NCI-H1694 (cell line): ENCODE results near the gene PMEL.
"Not testable (repeated sequence)": the region's sequence is repeated elsewhere in the genome, so short reads cannot be mapped to it uniquely, and the experiment has no call there.

Experiments
- DNase-seq: peaks from one replicate; lab custom pipeline; 2025; lab: John Stamatoyannopoulos, UW

Gene PMEL

DNA sequence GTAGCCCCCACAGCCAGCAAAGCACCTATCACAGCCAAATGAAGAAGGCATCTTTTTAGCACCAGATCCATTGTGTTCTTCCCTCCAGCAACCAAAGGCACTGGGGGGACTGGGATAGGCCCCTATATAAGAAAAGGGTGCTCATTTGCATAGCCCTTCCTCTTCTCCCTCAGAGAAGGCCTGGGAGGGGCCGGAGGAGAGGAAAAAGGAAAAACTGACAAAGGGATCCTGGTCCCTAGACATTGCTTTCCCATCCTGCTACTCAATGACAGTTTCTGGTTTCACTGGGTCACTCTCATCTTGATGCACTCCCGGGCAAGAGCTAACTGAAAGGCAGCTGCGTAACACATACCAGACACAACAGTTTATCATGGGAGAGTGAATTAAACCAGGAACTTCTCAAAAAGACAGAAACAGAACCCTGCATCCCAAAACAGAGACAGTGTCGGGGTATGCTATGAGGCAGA lies at the start of gene PMEL:
Gene PMEL, minus strand, starts transcription at position 102 of the 467 bp plus-strand sequence. Its CDS starts 31 bp downstream, at position 71.
- DNase-seq: no peak

DNA sequence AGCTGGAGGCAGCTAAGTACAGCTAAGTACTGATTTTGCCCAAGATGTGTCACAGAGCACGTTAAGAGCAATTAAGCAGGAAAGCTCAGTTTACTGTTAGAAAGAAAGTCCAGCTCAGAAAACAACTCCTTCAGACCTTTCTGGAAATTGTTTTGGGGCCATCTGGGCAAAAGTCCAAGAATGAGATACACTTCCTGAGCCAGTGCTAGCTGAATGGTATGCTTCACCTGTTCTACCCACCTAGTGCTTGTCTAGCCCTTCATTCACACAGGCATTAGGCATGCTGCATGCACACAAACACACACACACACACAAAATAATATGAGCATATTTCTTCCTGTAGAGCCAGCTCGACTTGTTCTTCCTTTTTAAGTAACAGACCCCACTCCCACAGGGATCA lies 48.4 kb upstream of the PMEL start:
- no peak for DNase-seq

DNA sequence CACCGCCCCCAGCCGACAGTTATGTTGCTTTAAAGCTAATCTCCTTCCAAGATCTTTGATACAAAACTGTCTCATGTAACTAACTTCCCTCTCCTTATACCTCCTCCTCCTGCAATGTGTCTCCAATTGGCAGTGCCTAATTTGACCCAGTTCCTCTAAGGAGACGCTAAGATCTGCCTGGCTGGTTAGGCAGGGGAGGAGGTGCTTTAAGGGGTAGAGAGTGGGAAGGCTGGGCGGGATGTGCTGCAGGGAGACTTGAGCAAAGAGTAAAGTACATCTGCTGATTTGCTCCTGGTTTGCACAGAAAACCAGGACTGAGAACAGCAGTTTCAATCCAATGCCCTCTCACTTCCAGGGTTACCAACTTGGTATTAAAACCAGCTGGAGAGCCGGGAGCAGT lies 47.6 kb upstream of the PMEL start:
- DNase-seq: no peak

DNA sequence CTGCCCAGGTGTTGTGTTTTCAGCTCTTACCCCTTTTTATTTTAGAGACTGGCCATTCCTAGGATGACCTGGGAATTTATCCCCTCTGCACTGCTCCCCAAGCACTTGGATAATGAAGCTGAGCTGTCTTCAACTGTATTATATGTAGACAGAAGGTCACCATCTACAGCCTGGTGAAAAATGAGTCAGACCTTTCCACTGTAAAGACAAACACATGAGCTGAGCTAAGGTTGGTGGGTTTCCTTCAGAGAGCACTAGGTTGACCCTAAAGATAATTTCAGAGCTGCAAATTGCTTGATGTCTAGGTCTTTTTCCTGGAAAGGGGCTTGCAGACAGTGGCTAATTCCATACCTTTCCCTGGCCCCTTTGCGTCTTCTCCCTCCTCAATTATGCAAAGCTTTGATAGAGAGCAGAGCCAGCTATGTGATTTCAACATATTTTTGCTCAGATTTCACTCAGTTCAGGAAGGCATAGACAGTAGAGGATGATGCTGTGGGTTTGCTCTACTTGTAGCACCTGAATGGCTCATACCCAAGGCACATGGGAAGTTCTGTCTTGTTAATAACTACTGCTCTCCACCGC lies 45.8 kb upstream of the PMEL start:
- DNase-seq: no peak

DNA sequence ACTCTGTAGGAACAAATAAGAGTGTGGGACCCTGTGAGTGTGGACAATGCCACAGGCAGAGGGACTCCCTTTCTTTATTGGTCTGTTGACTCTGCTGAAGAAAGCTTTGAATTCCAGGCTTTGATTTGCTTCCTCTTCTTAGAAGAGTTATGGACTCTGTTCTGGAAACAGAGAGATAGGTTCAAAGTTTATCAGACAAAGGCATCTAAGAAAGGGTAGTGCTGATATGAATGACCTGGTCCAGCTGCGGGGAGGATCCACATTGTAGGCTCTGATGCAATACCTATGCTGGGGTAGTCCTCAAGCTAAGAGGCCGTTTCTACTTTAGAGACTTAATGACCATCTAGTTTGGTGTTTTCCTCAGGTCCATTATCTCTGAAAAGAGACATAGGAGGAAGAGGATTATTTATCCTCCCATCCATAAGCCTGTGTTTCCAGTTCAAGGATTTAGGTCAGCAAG lies 44.3 kb upstream of the PMEL start:
- DNase-seq: no peak

DNA sequence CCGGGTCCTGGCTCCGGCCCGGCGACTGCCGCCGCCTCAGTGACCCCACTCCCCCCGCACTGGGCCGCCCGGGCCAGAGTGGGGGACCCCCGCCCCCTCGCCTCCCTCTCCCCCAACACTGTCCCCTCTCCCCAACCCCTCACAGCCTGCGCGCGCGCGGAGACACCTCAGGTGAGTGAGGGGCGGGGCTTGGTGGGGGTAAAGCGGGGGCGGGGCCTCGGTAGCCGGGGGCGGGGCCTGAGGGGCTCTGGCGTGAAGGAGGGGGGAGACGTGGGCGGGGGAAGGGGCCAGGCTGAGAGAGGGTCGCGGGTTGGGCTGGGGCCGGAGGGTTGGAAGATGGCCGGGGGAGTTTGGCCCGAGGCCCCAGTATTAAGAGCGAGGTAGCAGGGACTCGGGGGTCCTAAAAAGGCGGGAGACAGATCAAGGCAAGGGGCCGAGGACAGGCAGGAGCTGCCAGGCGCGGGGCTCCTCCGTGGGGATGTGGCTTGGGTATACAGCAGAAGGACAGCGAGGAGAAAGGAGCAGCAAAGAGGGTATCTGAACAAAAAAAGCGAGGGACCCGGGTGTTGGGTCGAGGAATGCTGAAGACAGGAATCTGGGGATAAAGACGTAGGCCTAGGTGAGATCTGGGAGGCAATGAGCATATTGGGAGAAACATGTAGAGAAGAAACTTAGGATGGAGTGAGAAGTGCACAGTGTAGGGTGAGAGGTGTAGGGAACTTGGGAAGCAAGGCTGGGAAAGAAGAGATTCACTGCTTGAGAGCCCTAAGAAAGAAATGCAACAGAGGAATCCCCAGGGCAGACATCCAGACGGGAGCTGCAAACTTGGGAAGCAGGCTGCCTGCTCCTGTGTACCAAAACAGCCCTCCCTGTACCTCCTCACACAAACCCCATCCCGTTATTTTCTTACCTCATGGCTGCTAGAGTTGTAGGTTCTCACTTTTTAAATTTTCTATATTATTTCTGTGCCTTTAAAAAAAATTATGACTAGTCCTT lies 42.0 kb upstream of the PMEL start:
- DNase-seq: no peak

DNA sequence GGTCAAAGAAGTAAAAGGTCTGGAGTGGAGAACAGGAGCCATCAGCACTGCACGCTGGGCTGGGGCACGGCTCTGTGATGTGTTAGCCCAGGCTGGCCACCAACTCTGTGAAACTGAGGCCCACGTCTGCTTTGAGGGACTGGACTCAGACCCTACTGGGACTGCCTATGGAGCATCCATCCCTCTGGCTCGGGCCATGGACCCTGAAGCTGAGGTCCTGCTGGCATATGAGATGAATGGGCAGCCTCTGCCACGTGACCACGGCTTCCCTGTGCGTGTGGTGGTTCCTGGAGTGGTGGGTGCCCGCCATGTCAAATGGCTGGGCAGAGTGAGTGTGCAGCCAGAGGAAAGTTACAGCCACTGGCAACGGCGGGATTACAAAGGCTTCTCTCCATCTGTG lies 38.4 kb upstream of the PMEL start:
- DNase-seq: no peak

DNA sequence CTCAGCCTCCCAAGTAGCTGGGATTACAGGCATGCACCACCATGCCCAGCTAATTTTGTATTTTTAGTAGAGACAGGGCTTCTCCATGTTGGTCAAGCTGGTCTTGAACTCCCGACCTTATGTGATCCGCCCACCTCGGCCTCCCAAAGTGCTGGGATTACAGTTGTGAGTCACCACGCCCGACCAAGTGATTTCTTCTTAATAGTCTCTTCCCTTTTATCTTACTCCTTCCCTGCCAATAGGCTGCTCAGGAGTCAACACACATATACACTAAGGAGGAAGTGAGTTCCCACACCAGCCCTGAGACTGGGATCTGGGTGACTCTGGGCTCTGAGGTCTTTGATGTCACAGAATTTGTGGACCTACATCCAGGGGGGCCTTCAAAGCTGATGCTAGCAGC lies 37.5 kb upstream of the PMEL start:
- not testable (repeated sequence) for DNase-seq

DNA sequence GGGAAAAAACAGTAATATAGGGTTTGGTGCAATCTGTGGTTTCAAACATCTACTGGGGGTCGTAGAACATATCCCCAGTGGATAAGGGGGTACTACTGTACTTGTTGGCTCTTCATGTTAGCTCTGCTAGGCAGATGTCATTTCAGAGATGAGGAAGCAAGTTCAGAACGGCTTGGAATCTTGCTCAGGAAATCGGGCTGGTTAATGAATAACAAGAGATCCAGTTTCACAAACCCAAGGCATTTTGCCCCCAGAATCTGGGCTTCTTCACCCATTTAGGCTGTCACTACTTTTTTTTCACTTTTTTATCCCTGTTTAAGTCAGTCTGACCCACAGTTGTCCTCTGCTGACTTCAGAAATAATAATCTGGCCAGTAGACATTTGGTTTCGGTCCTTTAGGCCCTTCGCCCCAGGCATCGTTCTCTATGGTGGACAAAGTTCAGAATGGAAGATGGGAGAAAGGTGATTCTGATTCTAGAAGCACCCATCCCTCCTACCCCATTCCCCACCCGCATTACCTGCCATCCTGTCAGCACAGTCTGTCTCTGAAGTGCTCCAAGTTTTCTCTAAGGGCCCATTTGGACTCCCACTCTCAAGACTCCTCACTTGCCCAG lies 35.8 kb upstream of the PMEL start:
- DNase-seq: no peak

DNA sequence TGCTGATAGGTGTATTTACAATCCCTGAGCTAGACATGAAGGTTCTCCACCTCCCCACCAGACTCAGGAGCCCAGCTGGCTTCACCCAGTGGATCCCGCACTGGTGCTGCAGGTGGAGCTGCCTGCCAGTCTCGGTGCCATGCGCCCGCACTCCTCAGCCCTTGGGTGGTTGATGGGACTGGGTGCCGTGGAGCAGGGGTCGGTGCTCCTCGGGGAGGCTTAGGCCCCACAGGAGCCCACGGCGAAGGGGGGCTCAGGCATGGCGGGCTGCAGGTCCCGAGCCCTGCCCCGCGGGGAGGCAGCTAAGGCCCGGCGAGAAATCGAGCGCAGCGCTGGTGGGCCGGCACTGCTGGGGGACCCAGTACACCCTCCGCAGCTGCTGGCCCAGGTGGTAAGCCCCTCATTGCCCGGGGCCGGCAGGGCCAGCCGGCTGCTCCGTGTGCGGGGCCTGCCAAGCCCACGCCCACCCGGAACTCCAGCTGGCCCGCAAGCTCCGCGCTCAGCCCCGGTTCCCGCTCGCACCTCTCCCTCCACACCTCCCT lies 34.2 kb upstream of the PMEL start:
- DNase-seq: not testable (repeated sequence)

DNA sequence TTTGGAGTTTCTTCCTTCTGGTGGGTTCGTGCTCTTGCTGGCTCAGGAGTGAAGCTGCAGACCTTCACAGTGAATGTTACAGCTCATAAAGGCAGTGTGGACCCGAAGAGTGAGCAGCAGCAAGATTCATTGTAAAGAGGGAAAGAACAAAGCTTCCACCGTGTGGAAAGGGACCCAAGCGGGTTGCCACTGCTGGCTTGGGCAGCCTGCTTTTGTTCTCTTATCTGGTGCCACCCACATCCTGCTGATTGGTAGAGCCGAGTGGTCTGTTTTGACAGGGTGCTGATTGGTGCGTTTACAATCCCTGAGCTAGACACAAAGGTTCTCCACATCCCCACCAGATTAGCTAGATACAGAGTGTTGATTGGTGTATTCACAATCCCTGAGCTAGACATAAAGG lies 33.7 kb upstream of the PMEL start:
- DNase-seq: not testable (repeated sequence)

DNA sequence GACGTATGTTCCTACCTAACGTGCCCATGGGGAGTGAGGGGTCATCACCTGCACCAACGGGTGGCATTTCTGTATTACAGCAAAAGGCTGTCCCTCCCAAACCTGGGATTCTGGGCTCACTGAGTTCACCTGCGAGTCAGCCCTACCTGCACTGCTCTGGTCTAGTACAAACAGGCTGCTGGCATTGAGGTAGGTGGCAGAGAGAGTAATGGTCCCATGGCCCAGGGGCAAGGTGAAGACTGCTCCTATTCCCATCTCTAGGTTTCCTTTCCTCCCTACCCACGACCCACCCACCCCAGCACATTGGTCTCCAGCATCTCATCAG lies 31.7 kb upstream of the PMEL start:
- DNase-seq: no peak

DNA sequence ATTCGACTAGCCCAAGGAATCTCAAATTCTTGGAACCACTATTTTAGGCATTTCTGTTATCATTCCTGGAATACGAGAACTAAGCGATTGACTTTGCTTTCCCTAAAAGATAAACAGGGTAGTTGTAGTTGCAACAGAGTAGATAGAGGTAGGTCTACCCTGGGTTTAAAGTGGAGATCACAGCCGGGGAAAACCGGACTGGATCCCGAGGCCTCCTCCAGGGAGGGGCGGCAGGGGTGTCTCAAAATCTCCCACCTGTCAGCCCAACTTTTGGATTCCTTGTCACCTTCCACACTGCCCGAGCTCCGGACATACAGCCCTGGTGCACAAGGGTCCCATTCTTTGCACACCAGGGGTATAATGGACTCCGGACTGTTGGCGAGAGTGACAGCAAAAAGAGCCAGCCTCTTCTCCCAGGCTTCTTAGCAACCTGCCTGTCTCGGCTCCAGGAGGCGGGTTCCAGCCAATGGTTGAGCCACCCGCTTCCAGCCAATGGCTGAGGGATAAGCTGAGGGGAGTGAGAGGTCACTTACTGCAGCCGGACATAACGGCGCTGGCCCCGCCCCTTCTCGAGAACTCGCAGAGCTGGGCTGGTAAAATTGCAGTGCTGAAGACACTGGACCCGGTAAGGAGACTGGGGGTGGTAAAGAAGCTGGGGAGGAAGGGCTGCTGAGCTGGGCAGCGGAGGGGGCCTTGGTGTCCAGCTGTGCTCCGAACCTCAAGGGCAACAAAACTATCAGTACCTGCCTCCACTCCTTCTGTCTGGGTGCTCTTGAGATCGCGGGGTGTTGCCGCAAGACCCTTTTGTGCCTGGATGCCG lies 31.1 kb upstream of the PMEL start, which contains the start of gene SUOX:
Gene SUOX, plus strand, starts transcription at position 562 of the 820 bp plus-strand sequence. CDS start 4,946 bp downstream, outside the sequence.
- DNase-seq: peak; percentile 42

DNA sequence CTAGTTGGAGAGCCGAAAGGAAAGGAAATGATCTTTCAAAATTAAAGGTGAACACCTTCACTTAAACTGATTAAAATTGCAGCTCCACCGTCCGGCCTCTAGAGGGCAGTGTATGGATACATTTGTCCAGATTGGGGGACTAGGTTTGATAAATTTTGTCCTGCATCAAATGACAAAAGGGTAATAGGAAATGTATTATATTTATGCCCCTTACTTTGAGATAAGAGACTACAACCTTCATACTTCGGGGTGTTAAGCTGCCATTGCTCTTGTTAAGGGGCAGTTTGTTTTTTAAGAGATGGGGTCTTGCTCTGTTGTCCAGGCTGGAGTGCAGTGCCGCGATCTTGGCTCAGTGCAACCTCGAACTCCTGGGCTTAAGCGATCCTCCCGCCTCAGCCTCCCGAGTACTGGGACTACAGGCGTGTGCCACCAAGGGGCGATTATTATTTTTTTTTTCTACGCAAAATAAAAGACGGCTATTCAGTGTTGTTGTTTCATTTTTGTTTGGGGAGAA lies 30.4 kb upstream of the PMEL start:
- peak; percentile 53 for DNase-seq

DNA sequence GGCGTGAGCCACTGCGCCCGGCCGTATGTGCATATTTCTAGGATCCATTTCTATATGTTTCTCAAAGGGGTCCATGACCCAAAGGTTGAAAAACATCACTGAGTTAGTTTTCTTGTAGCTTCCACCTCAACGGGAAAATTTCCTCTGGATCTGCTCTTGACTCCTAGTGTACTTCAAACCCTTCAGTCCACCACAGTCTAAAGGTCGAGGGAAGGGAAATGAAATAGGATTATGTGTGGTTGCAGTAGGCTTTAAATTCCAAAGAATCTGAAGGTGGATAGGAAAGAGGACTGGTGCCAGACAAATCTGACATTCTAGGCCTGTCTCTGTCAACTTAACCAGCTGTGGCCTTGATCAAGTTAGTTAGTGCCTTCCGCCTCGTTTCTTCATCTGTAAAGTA lies 29.5 kb upstream of the PMEL start:
- no peak for DNase-seq

DNA sequence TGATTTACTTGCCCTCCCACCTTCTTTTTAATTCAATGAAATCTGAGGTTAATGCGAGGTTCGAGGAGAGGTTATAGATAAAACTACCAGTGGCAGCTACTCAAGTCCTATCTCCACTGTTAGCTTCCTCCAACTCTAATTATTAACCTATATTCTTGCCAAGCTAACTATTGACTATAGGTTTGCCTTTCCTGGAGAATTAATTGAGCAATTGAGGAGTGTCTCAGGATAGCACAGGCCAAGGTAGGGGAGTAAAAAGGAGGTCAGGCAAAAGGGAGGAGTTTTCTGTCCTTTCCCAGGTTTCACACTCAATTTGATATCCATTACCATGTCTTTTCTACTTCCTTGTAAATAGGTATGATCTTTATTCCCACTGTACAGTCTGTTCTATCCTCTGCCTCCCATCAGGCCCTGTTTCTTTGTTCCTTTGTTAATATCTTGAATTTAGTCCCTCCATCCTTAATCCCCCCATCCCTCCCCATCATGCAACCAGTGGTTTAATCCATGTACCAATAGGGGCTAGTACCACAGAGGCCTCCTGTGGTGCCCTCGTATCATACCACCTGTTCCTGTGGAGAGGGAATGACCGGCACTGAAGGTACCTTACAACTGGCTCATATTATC lies 27.5 kb upstream of the PMEL start:
- DNase-seq: no peak

DNA sequence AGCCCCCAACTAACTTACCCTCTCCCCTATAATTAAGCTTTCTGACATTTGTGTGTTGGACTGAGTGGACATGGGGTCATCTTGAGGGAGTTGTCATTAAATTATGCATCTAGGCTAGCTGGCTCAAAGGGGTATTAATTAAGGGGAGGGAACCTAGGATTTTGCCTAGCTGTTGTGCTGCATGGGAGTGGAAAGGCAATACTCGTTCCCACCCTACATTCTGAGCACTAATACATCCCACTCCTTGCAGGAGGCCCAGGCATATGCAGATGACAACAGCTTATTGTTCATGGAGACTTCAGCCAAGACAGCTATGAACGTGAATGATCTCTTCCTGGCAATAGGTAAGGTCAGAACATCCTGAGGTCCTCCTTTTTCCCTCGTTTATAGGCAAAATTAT lies 25.3 kb upstream of the PMEL start:
- no peak for DNase-seq

DNA sequence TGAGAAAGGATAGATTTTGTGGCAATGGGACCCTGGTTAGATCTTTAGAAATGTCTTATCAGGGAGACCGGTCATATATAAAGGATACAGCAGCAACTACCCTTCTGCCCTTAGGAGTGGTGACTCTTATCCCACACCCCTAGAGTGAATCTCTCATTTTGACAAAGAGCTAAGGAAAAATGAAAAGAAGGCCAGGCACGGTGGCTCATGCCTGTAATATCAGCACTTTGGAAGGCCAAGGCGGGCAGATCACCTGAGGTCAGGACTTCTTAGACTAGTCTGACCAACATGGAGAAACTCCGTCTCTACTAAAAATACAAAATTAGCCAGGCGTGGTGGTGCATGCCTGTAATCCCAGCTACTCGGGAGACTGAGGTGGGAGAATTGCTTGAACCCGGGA lies 20.1 kb upstream of the PMEL start:
- DNase-seq: not testable (repeated sequence)

DNA sequence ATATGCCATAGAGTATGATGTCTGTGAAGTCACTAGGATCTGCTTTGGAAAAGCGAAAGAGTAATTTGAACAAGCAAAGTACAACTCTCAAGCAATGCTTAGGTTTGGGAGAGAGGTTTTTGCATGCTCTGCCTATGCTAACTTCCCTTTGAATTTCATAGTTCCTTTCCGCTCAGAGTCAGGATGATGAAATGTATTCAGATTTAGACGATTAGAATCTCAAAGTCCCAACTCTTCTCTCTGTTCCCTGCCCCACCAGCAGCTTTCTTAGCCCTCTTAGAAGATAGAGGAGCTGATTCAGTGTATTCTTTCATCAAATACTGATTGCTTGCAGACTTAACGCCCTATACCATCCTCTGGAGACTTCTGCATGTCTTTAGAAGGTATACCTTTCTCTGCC lies 19.5 kb upstream of the PMEL start:
- DNase-seq: no peak

DNA sequence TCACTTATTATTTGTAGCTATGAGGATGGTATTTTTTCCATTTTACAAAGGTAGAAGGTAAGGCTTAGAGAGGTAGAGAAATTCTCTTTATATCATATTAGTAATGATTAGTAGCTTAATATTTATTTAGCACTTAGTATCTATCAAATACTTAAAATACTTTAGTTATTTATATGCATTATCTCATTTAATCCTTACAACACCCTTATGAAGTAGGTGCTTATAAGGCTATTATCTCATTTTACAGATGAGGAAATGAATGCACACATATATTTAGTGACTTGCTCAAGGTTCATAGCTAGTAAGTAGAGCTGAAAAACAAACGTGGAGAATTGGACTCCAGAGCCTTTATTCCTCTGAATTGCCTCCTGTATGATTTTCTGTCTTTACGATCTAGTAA lies 19.0 kb upstream of the PMEL start:
- DNase-seq: no peak
